Measurements from ENCODE around the gene COPE. TPM values are rescaled to one million over a fixed set of nuclear protein-coding genes. Genes with fewer than 3 reads are reported as not detected.

COPE gene
- total RNA-seq, 1 donor from 2014 or later = 331 TPM

GRCh38 chr19:18865973-18866799 is 53.0 kb downstream of the COPE start:
- H3K4me3 ChIP-seq (ENCODE audit: low read depth, low read length) = no peak overlapping the region
- peaks cover 40% of the 10 kb centered on the region for H3K36me3 ChIP-seq (ENCODE audit: control insufficient read depth, insufficient read depth, low read length)
- DNase-seq (ENCODE audit: low read depth) = peak; percentile 27
- no peaks in the 10 kb centered on the region for H3K27me3 ChIP-seq (ENCODE audit: control insufficient read depth, insufficient read depth, low read length)
- no peak for FAIRE-seq
- TF ChIP-seq CTCF (IDR thresholded peaks at IDR 0.05; ENCODE audit: insufficient read depth, low read length, severe bottlenecking) = peak; percentile 89

- no peak for FAIRE-seq
- no peaks in the 10 kb centered on the region for H3K27me3 ChIP-seq (ENCODE audit: control insufficient read depth, insufficient read depth, low read length)
- DNase-seq (ENCODE audit: low read depth) = no peak
- H3K36me3 ChIP-seq (ENCODE audit: control insufficient read depth, insufficient read depth, low read length) = peaks cover 44% of the 10 kb centered on the region
- no peak for TF ChIP-seq CTCF (IDR thresholded peaks at IDR 0.05; ENCODE audit: insufficient read depth, low read length, severe bottlenecking)
- H3K4me3 ChIP-seq (ENCODE audit: low read depth, low read length) = no peak overlapping the region
Observed at GRCh38 chr19:18865106-18865972, 53.8 kb downstream of the COPE start.

DNA sequence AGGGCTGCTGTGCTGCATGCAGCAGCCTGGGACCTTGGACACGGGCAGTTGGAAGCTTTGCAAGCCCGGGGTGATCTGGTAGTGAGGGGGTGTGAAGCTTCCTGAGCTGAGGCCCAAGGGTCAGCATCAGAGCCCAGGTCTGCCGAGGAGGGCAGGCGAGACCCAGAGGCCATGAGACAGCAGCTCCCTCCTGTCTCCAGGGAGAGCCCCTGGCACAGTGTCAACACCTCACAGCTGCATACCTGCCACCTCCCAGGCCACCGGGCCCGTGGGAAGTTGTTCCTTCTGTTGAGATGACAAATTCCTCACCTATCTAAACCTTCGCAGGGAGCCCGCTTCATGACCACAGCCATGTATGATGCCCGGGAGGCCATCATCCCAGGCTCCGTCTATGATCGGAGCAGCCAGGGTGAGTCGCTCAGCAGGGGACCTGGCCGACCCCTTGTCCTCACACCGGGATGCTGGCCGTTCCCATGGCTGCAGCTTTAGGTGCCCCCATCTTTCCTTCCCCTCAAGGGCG is 55.3 kb downstream of the COPE start:
- FAIRE-seq (no peak), DNase-seq (ENCODE audit: low read depth) (no peak)
- H3K36me3 ChIP-seq (ENCODE audit: control insufficient read depth, insufficient read depth, low read length) = peaks cover 51% of the 10 kb centered on the region
- TF ChIP-seq CTCF (IDR thresholded peaks at IDR 0.05; ENCODE audit: insufficient read depth, low read length, severe bottlenecking) = no peak
- H3K4me3 ChIP-seq (ENCODE audit: low read depth, low read length) = no peak overlapping the region
- no peaks in the 10 kb centered on the region for H3K27me3 ChIP-seq (ENCODE audit: control insufficient read depth, insufficient read depth, low read length)

DNA sequence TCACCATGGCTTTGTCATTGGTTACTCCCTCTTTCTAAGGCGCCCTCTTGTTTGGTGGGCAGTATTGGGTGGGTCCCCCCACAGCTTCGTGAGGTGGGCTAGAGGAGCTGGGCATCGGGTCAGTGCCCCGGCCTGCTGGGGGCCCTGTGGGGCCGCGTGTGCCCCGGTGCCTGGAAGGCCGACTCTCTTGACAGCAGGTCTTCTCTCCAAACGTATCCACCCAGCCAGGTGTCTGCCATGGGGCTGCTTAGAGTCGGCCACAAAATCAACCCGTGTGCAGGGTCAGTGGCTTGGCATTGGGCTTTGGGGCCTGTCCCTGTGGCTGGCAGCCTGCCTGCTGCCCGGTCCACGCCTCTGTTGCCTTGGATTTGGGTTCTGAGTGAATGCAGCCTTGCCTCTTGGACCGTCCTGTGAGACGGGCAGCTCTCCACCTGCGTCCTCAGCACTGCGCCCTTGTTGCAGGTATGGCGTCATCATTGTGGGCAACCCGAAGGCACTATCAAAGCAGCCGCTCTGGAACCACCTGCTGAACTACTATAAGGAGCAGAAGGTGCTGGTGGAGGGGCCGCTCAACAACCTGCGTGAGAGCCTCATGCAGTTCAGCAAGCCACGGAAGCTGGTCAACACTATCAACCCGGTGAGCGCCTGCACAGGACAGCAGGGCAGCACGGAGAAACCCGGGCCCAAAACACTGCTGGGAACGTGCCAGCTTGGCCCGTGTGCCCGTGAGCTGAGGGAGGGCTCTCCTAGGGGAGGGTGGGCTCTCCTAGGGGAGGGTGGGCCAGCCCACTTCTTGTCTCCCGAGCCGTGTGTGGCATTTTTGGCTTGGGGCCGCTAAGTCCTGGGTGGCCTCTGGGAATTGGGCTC is 56.0 kb downstream of the COPE start:
- FAIRE-seq (peak; percentile 7), DNase-seq (ENCODE audit: low read depth) (no peak)
- peaks cover 54% of the 10 kb centered on the region for H3K36me3 ChIP-seq (ENCODE audit: control insufficient read depth, insufficient read depth, low read length)
- no peak for TF ChIP-seq CTCF (IDR thresholded peaks at IDR 0.05; ENCODE audit: insufficient read depth, low read length, severe bottlenecking)
- H3K27me3 ChIP-seq (ENCODE audit: control insufficient read depth, insufficient read depth, low read length) = no peaks in the 10 kb centered on the region
- H3K4me3 ChIP-seq (ENCODE audit: low read depth, low read length) = no peak overlapping the region

DNA sequence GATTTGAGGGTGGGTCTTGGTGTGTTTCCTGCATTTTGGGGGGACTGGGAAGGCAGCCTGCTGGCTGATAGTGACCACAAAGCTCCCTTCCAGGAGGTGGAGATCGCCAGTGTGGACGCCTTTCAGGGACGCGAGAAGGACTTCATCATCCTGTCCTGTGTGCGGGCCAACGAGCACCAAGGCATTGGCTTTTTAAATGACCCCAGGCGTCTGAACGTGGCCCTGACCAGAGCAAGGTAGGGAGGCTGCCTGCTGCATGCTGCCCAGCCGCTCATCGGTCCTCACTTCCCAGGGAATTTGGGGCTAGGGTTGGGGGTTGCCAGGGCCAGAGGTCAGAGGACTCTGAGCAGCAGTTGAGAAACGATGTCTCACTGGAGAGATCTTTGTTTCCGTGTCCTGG is 57.3 kb downstream of the COPE start:
- no peak for DNase-seq (ENCODE audit: low read depth)
- no peak for TF ChIP-seq CTCF (IDR thresholded peaks at IDR 0.05; ENCODE audit: insufficient read depth, low read length, severe bottlenecking)
- H3K36me3 ChIP-seq (ENCODE audit: control insufficient read depth, insufficient read depth, low read length) = peaks cover 59% of the 10 kb centered on the region
- no peaks in the 10 kb centered on the region for H3K27me3 ChIP-seq (ENCODE audit: control insufficient read depth, insufficient read depth, low read length)
- FAIRE-seq = no peak
- no peak overlapping the region for H3K4me3 ChIP-seq (ENCODE audit: low read depth, low read length)

Data from bronchial epithelial cell (primary cell).